Measurements from ENCODE around the gene DOK6. TPM values are rescaled to one million over a fixed set of nuclear protein-coding genes. Genes with fewer than 3 reads are reported as not detected.

The DOK6 gene
- total RNA-seq, 1 experiment from 2014 or later, result not detected

GRCh38 chr18:69814861-69815385 lies 414.2 kb downstream of the DOK6 start:
- H3K4me2 ChIP-seq, result no peak overlapping the region
- intact Hi-C loops (cut with micrococcal nuclease; ENCODE audit: unreplicated experiment), result no loop called here
- ChIA-PET CTCF (no interaction called here), POLR2A (ENCODE audit: unreplicated experiment) (no interaction called here)
- no peaks in the 10 kb centered on the region for H3K4me1 ChIP-seq (replicated peaks; ENCODE audit: insufficient read depth)
- no peak overlapping the region for H2AFZ ChIP-seq
- H3K9me2 ChIP-seq (ENCODE audit: insufficient read depth), result no peaks in the 10 kb centered on the region
- no peaks in the 10 kb centered on the region for H4K20me1 ChIP-seq (ENCODE audit: insufficient read depth)
- H3K27ac ChIP-seq, result no peak overlapping the region
- TF ChIP-seq EZH2 (IDR thresholded peaks at IDR 0.05; ENCODE audit: low read depth) (no peak), CTCF (conservative IDR thresholded peaks at IDR 0.05) (no peak)
- H3K9me3 ChIP-seq (ENCODE audit: insufficient read depth, low read depth), result no peaks in the 10 kb centered on the region
- no peaks in the 10 kb centered on the region for H3K27me3 ChIP-seq (ENCODE audit: insufficient read depth, low read depth)
- no peaks in the 10 kb centered on the region for H3K36me3 ChIP-seq (ENCODE audit: low read depth)
- no peak for DNase-seq
- no peaks in the 10 kb centered on the region for H3K79me2 ChIP-seq (ENCODE audit: low read depth)
- BruUV-seq (replicated peaks), result no TSS peak
- H3F3A ChIP-seq (ENCODE audit: insufficient read depth, low read depth), result no peaks in the 10 kb centered on the region
- H3K4me3 ChIP-seq, result no peak overlapping the region

DNA sequence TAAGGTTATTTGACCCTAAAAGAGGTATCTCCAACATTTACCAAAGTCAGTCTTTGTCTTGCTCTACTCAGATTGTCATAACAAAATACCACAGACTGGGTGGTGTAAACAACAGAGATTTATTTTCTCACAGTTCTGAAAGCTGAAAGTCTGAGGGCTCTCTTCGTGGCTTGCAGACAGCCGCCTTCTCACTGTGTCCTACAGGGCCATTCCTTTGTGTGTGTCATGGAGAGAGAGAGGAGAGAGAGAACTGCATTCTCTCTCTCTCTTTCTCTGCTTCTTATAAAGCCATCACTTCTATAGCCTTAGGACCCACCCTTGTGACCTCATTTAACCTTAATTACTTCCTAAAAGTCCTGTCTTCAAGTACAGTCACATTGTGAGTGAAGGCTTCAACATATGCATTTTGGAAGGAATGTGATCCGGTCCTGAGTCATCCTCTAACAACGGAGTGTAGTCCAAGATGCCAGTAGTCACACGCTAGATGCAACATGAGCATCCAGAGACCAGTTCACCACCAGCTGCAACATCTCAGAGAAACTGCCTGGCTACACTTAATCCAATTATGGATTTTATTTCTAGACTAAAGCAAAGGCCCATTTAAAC lies 416.8 kb downstream of the DOK6 start:
- Histone ChIP-seq H3K4me1 (replicated peaks; ENCODE audit: insufficient read depth) (no peaks in the 10 kb centered on the region), H3K36me3 (ENCODE audit: low read depth) (no peaks in the 10 kb centered on the region), H3K27ac (no peak overlapping the region), H4K20me1 (ENCODE audit: insufficient read depth) (no peaks in the 10 kb centered on the region), H3K27me3 (ENCODE audit: insufficient read depth, low read depth) (no peaks in the 10 kb centered on the region), H3K79me2 (ENCODE audit: low read depth) (no peaks in the 10 kb centered on the region), H3K4me2 (no peak overlapping the region), H3K9me2 (ENCODE audit: insufficient read depth) (no peaks in the 10 kb centered on the region), H3F3A (ENCODE audit: insufficient read depth, low read depth) (no peaks in the 10 kb centered on the region), H3K9me3 (ENCODE audit: insufficient read depth, low read depth) (no peaks in the 10 kb centered on the region), H3K4me3 (no peak overlapping the region), H2AFZ (no peak overlapping the region)
- no peak for DNase-seq
- BruUV-seq (replicated peaks), result no TSS peak
- no peak for TF ChIP-seq EZH2 (IDR thresholded peaks at IDR 0.05; ENCODE audit: low read depth)
- no peak for TF ChIP-seq CTCF (conservative IDR thresholded peaks at IDR 0.05)
- ChIA-PET CTCF (no interaction called here), POLR2A (ENCODE audit: unreplicated experiment) (no interaction called here)
- intact Hi-C loops (cut with micrococcal nuclease; ENCODE audit: unreplicated experiment), result no loop called here

DNA sequence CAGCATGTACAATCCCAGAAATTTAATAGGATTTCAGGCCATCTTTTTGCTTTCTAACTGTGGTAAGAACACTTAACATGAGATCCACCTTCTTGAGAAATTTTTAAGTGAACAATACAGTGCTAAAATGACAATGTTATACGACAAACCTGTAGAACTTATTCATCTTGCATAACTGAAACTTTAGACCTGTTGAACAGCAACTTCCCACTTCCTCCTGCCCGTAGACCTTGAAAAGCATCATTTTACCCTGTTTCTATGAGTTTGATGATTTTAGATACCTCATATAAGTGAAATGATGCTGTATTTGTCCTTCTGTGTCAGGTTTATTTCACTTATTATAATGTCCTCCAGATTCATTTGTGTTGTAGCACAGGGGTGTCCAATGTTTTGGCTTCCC lies 418.8 kb downstream of the DOK6 start:
- no peak overlapping the region for H2AFZ ChIP-seq
- ChIA-PET POLR2A (ENCODE audit: unreplicated experiment) (no interaction called here), CTCF (no interaction called here)
- H3K9me3 ChIP-seq (ENCODE audit: insufficient read depth, low read depth), result no peaks in the 10 kb centered on the region
- no peaks in the 10 kb centered on the region for H3F3A ChIP-seq (ENCODE audit: insufficient read depth, low read depth)
- H3K4me3 ChIP-seq, result no peak overlapping the region
- H3K36me3 ChIP-seq (ENCODE audit: low read depth), result no peaks in the 10 kb centered on the region
- H3K79me2 ChIP-seq (ENCODE audit: low read depth), result no peaks in the 10 kb centered on the region
- no peak for DNase-seq
- no peak overlapping the region for H3K4me2 ChIP-seq
- TF ChIP-seq CTCF (conservative IDR thresholded peaks at IDR 0.05), result no peak
- no peak for TF ChIP-seq EZH2 (IDR thresholded peaks at IDR 0.05; ENCODE audit: low read depth)
- H4K20me1 ChIP-seq (ENCODE audit: insufficient read depth), result no peaks in the 10 kb centered on the region
- intact Hi-C loops (cut with micrococcal nuclease; ENCODE audit: unreplicated experiment), result no loop called here
- no peaks in the 10 kb centered on the region for H3K4me1 ChIP-seq (replicated peaks; ENCODE audit: insufficient read depth)
- no peaks in the 10 kb centered on the region for H3K9me2 ChIP-seq (ENCODE audit: insufficient read depth)
- BruUV-seq (replicated peaks), result no TSS peak
- H3K27ac ChIP-seq, result no peak overlapping the region
- no peaks in the 10 kb centered on the region for H3K27me3 ChIP-seq (ENCODE audit: insufficient read depth, low read depth)

All from PC-9 (cell line).